Measurements from ENCODE around the gene MYCN.
"Not testable (repeated sequence)": the region's sequence is repeated elsewhere in the genome, so short reads cannot be mapped to it uniquely, and the experiment has no call there.

The MYCN gene

GRCh38 chr2:15939854-15940660, at the start of gene MYCN:
Gene MYCN (plus strand): TSS chr2:15940550. CDS start chr2:15942065, 1,515 bp downstream.
- DNase-seq = peak; percentile 84

DNA sequence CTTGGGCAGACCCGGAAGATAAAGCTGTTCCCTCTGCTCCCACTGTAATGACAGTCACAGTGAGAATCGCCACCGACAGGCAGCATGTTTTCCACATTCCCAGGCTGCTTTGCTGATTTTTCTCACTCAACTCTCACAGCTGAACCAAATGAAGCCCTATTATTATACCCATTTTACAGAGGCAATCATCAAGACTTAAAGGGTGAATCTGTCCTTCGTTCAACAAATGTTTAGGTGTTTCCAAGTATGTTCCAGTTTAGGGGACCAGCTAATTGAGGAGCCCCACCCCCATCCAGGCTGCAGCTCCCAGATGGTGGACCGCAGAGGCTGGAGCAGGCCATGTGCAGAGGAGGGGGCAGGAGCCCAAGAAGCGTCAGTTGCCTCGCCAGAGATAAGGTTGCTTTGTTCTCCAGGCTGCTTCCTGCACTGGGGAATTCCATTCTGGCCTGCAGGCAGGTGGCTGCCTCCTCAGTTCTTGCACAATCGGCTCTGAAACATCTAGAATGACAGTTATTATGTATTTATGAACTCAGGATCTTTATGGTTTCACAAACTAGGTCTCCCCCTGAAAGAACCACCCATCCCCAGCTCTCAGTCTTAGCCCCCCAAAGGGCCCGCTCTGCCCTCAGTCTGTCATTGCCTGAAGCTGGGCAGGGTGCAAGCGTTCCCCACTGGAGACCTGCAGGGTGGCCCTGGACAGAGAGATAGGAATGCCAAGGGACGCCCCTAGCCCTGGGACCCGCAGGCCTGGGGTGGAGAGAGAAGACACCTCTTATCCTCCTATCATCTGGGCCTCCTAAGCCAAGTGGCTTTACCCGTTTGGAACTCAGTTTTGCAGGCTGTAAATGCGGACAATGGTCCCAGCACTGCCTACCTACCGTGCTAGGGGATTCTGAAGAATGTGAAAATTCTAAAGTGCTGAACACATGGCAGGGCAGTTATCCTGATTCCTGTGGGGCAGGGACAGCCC, 49.1 kb upstream of the MYCN start:
- no peak for DNase-seq

DNA sequence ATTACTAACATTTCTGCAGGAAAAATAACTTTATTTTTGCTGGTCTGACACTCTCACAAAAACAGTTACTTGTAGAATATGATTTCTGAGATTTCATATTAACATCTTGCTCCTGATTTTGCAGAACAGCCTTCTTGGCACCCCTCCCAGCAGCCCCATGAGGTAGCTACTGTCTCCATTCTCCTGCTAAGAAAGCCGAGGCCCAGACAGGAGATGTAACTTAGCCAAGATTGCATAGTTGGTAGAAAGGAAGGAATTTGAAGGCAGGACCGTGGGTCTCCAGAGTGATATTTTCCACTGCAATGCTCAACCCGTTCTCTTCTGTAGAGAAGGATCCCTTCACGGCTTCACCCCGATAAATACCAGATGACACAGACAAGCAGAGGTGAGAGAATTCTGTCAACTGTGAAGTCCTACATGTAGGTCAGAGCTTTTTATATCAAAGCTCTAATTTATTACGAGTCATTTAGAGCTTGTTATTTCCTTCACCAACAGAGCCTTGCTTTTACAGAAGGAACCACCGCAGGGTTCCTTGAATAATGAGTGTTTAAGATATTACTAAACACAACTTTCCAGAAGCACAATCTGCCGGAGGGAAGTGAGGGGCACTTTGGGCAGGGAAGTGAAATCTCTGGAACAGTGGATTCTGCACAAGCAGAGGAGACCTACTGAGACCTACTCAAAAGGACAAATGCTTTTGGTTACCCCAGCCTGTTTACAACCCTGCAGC, 48.0 kb upstream of the MYCN start:
- peak; percentile 55 for DNase-seq

GRCh38 chr2:15893085-15893484, 47.3 kb upstream of the MYCN start:
- DNase-seq = no peak

- DNase-seq = no peak
Observed at GRCh38 chr2:15893689-15894480, 46.5 kb upstream of the MYCN start.

- no peak for DNase-seq
Observed at GRCh38 chr2:15894481-15895144, 45.7 kb upstream of the MYCN start.

- DNase-seq = no peak
Observed at GRCh38 chr2:15895615-15896469, 44.5 kb upstream of the MYCN start.

DNA sequence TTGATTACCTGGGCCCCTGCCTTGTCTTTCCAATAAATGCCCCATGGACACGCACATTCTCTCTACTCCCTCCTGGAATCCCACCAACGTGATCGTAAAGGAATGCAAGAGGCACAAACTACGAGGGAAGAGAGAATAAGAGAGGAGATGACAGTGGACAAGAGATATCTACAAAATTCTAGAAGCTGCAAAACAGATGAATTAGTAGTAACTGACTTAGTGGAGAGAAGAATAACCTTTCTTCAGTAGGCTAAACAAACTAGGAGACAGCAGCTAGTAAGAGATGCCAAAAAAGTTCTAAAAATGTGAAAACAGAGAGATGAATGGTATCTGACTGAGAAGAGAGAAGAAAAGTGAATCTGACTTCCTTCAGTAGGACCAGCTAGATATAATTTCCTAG, 43.5 kb upstream of the MYCN start:
- no peak for DNase-seq

- DNase-seq = no peak
Observed at GRCh38 chr2:15897431-15898098, 42.8 kb upstream of the MYCN start.

DNA sequence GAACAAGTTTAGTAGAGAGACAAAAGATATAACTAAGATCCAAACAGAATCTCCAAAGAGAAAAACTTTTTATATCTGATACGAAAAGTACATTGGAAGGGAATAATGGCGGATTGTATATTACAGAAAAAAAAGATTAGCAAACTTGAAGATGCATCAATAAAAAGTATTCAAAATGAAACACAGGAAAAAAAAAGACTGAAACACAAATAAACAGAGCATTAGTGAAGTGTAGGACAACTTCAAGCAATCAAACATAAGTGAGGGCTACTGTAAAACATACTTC, 41.1 kb upstream of the MYCN start:
- no peak for DNase-seq

GRCh38 chr2:15899751-15900493, 40.4 kb upstream of the MYCN start:
- DNase-seq = no peak

- DNase-seq = no peak
Observed at GRCh38 chr2:15901095-15901807, 39.1 kb upstream of the MYCN start.

DNA sequence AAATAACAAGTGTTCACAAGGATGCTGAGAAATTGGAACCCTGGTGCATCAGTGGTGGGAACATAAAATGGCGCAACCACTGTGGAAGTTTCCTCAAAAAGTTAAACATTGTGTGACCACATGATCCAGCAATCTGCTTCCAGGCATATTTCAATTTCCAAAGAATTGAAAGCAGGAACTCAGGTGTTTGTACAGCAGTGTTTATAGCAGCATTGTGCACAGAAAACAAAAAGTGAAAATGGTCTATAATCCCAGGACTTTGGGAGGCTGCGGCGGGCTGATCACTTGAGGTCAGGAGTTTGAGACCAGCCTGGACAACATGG, 38.6 kb upstream of the MYCN start:
- no peak for DNase-seq

DNA sequence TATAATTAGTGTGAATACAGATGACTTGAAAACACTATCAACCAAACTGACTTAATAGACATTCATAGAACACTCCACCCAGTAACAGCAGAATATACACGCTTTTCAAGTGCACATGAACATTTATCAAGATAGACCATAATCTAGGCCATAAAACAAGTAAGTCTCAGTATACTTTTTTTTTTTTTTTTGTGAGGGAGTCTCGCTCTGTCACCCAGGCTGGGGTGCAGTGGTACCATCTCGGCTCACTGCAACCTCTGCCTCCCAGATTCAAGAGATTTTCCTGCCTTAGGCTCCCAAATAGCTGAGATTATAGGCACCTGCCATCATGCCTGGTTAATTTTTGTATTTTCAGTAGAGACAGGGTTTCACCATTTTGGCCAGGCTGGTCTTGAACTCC, 36.4 kb upstream of the MYCN start:
- DNase-seq = not testable (repeated sequence)

- no peak for DNase-seq
Observed at GRCh38 chr2:15905267-15905645, 35.1 kb upstream of the MYCN start.

GRCh38 chr2:15905986-15906491, 34.3 kb upstream of the MYCN start:
- DNase-seq = no peak

GRCh38 chr2:15906778-15907177, 33.6 kb upstream of the MYCN start:
- no peak for DNase-seq

DNA sequence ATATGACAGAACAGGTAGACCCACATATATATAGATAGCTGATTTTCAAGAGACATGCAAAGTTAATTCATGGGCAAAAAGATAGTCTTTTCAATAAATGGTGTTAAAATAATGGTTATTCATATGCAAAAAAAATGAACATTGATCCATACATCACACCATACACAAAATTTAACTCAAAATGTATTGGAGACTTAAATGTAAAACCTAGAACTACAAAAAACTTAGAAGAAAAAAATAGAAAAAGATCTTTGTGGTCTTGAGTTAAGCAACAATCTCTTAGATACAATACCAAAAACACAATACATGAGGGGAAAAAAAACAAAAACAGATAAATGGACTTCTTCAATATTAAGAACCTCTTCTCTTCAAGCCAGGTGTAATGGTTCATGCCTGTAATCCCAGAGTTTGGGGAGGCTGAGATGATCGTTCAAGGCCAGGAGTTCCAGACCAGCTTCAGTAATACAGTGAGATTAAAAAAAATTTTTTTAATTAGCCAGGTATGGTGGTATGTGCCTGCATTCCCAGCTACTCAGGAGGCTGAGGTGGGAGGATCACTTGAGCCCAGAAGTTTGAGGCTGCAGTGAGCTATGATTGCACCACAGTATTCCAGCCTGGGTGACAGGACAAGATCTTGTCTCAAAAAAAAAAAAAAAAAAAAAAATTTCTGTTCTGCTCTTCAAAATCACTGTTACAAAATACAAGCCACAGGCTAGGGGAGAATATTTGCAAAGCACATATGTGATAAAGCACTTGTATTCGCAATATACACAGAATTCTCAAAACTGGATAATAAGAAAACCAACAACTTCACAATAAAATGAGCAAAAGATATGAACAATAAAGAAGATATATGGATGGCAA, 32.7 kb upstream of the MYCN start:
- no peak for DNase-seq

All from femur (tissue), 1 donor.